Heart left ventricle (tissue), 16 donors: ENCODE measurements around the gene BBS5. TPM values are rescaled to one million over a fixed set of nuclear protein-coding genes. Genes with fewer than 3 reads are reported as not detected.

Source experiments
- ATAC-seq, 4 donors: fragments of 200-7000 bp; cut with Tn5 transposase; one replicate each; pipeline ENCODE4 v1.9.1; 2020 to 2022; ENCODE audit warnings: moderate library complexity in 4 of 4, mild to moderate bottlenecking in 3 of 4, moderate number of reproducible peaks in 1 of 4
- DNase-seq, 5 donors: peaks; one replicate each; pipeline ENCODE4 v3.0.0-alpha.2; 2020
- H3K27ac ChIP-seq, 12 donors: fragments of 200-600 bp; sonication (generic) in 4 of 12; one replicate each; pipeline versions ENCODE4 v1.5.0 to v1.8.0; 2016 to 2022; ENCODE audit warnings: mild to moderate bottlenecking in 2 of 12
- H3K27me3 ChIP-seq, 9 donors: fragments of 200-600 bp; sonication (generic) in 2 of 9; one replicate each; pipeline versions ENCODE4 v1.5.1 to v1.8.0; 2016 to 2022; ENCODE audit warnings: mild to moderate bottlenecking in 3 of 9
- H3K36me3 ChIP-seq, 9 donors: fragments of 200-600 bp; sonication (generic) in 2 of 9; one replicate each; pipeline versions ENCODE4 v1.5.0 to v1.8.0; 2018 to 2022; ENCODE audit warnings: mild to moderate bottlenecking in 2 of 9
- H3K4me1 ChIP-seq, 12 donors: fragments of 200-600 bp; sonication (generic) in 4 of 12; one replicate each; pipeline versions ENCODE4 v1.5.0 to v1.8.0; 2016 to 2022; ENCODE audit warnings: mild to moderate bottlenecking in 3 of 12
- H3K4me3 ChIP-seq, 12 donors: fragments of 200-600 bp; sonication (generic) in 4 of 12; one replicate each; pipeline versions ENCODE4 v1.5.0 to v1.8.0; 2017 to 2022; ENCODE audit warnings: mild to moderate bottlenecking in 9 of 12, moderate library complexity in 4 of 12
- H3K9me3 ChIP-seq, 12 donors: fragments of 200-600 bp; sonication (generic) in 4 of 12; one replicate each; pipeline versions ENCODE4 v1.5.0 to v1.8.0; 2016 to 2022; ENCODE audit warnings: mild to moderate bottlenecking in 1 of 12
- POLR2A ChIP-seq, 2 donors: fragments of 450-650 bp; IDR thresholded peaks; one replicate each; pipeline ENCODE4 v1.6.1; 2017; ENCODE audit warnings: antibody characterized with exemption in 2 of 2, mild to moderate bottlenecking in 2 of 2, moderate library complexity in 2 of 2
- whole genome bisulfite sequencing, 4 donors: extraction: QIAGEN DNeasy Blood & Tissue Kit in 2 of 4; methylation state at CpG; one replicate each; pipeline versions ENCODE4 v1.1.5 to v1.1.7; 2013 to 2018; 5-methylcytosine and 5-hydroxymethylcytosine counted together
- intact Hi-C, 10 donors: fragments of 100-400 bp; cut with DNase I; formaldehyde crosslinking; loops; one replicate each; pipeline versions ENCODE4 v1.11.1 to v1.14.2; 2022
- polyA plus RNA-seq, 2 donors: library from polyadenylated mRNA; stranded (reverse); fragments of 200-250 nt; gene quantifications; one replicate each; pipeline ENCODE4 v1.2.3, GENCODE V29; 2013
- total RNA-seq, 9 donors: library from RNA; depleted of rRNA in 2 of 9; stranded (reverse); fragments of >200 nt in 2 of 9; fragmentation: NEBNext Ultra II Directional in 3 of 9; extraction: Animal tissue kit (Norgen Biotek cat#: 25700) in 3 of 9; gene quantifications; one replicate each; pipeline versions ENCODE4 v1.1.0 to v1.2.4, GENCODE V29; 2016 to 2023
- TF ChIP-seq, protein P1 (sequence below), 12 donors: fragments of 200-600 bp; sonication (generic) in 4 of 12; IDR thresholded peaks; one replicate each; pipeline versions ENCODE4 v1.5.0 to v1.8.0; 2018 to 2022; ENCODE audit warnings: antibody characterized with exemption in 12 of 12, mild to moderate bottlenecking in 5 of 12
- donor health status: ischemic (EF 13 %, LVEDD 7.1; RV severe dilation, severe dysfunction).
- donor health status: healthy with polysubstance abuse.
- donor health status: DM: no; HTN: yes; CAD: no.
- donor health status: DM: no; HTN: no; CAD: no.
- donor health status: ischemic (EF 25% LVEDD 6.9; RV normal size, moderate dysfunction).
- donor health status: ischemic (EF 25% LVEDD 5.7; RV mildly dilated, moderate dysfunction).
- donor health status: healthy.
- donor health status: DM: yes; HTN: yes; CAD: no.
- donor health status: ischemic (EF 35%, LVEDD 5.7; RV mildly dilated, moderate dysfunction).
- donor health status: nonischemic (EF 11% LVEDD 7.7; RV severe dilation, severe dysfunction).
- donor health status: DM: yes; HTN: yes; CAD: no.
- donor health status: PGD.
- donor health status: ischemic (EF 29% LVEDD 5.4; RV normal size, mild dysfunction).
- donor health status: nonischemic (EF 23%, LVEDD 6.1; RV moderate dilation, normal function).

Gene BBS5
- total and polyA plus RNA-seq, 11 donors, result 4.4 to 9.5 (median 7.9) TPM

- intact Hi-C loops, result no loop called here
Measured at GRCh38 chr2:169486487-169486886, 7.2 kb downstream of the BBS5 start.

GRCh38 chr2:169490834-169491233, 11.5 kb downstream of the BBS5 start:
- Histone ChIP-seq H3K9me3 (no peaks in the 10 kb centered on the region), H3K27me3 (no peaks in the 10 kb centered on the region), H3K4me1 (no peaks in the 10 kb centered on the region), H3K27ac (no peak overlapping the region), H3K4me3 (no peak overlapping the region), H3K36me3 (peaks cover 0 to 81% (median 15%) of the 10 kb centered on the region in 9 donors)
- intact Hi-C loops, result no loop called here
- DNase-seq (no peak), ATAC-seq (no peak)
- TF ChIP-seq, protein P1, sequence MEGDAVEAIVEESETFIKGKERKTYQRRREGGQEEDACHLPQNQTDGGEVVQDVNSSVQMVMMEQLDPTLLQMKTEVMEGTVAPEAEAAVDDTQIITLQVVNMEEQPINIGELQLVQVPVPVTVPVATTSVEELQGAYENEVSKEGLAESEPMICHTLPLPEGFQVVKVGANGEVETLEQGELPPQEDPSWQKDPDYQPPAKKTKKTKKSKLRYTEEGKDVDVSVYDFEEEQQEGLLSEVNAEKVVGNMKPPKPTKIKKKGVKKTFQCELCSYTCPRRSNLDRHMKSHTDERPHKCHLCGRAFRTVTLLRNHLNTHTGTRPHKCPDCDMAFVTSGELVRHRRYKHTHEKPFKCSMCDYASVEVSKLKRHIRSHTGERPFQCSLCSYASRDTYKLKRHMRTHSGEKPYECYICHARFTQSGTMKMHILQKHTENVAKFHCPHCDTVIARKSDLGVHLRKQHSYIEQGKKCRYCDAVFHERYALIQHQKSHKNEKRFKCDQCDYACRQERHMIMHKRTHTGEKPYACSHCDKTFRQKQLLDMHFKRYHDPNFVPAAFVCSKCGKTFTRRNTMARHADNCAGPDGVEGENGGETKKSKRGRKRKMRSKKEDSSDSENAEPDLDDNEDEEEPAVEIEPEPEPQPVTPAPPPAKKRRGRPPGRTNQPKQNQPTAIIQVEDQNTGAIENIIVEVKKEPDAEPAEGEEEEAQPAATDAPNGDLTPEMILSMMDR (IDR thresholded peaks at IDR 0.05), result no peak
- TF ChIP-seq POLR2A (IDR thresholded peaks at IDR 0.05), result no peak

More at GRCh38 chr2:169486487-169486886, 7.2 kb downstream of the BBS5 start:
- Histone ChIP-seq H3K27ac (no peak overlapping the region), H3K4me1 (no peaks in the 10 kb centered on the region), H3K9me3 (no peaks in the 10 kb centered on the region), H3K36me3 (peaks cover 0 to 80% (median 34%) of the 10 kb centered on the region in 9 donors), H3K27me3 (no peaks in the 10 kb centered on the region), H3K4me3 (no peak overlapping the region)
- DNase-seq (no peak), ATAC-seq (no peak)
- TF ChIP-seq POLR2A (IDR thresholded peaks at IDR 0.05), result no peak
- TF ChIP-seq, protein P1 (IDR thresholded peaks at IDR 0.05), result no peak

DNA sequence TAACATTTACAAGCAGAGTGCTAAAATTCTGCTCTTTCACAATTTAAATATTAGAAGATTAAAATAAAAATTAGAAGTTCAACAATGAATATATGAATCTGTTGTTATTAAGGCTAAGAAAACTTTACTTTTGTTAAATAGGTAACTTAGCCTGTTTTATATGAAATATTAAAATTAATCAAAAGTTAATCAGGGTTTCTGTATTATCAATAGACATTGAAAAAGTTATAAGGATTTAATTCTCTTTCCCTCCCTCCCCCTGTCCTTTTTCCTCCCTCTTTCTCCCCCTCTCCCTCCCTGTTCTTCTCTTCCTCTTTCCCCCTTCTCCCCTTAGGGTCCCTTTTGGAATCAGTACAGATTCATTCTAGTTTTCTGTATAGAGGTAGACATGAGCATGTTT, 12.1 kb downstream of the BBS5 start:
- H3K27ac ChIP-seq, result no peak overlapping the region
- intact Hi-C loops, result no loop called here
- no peaks in the 10 kb centered on the region for H3K4me1 ChIP-seq
- DNase-seq, result no peak
- TF ChIP-seq POLR2A (IDR thresholded peaks at IDR 0.05), result no peak
- TF ChIP-seq, protein P1 (IDR thresholded peaks at IDR 0.05), result no peak
- no peaks in the 10 kb centered on the region for H3K9me3 ChIP-seq
- no peak for ATAC-seq
- H3K27me3 ChIP-seq, result no peaks in the 10 kb centered on the region
- peaks cover 0 to 76% (median 14%) of the 10 kb centered on the region in 9 donors for H3K36me3 ChIP-seq
- no peak overlapping the region for H3K4me3 ChIP-seq

DNA sequence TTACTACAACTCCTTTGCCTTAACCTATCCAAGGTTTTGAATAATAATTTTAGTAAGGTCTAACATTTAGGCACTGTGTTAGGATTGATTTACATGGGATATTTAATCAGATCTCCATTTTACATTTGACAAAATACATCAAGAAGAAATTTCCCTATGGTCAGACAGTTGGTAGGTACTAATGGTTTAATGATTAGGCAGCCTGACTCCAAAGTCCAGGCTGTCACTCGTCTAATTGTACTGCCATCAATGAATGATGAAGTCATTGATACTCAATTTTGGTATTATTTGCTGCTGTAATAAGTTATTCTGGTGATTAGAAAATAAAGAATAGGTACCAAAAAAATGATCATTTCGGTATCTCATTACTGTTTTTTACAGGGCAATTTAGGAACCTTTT, 14.1 kb downstream of the BBS5 start:
- intact Hi-C loops, result no loop called here

More for the DNA sequence above, 14.1 kb downstream of the BBS5 start:
- 89 to 95% (median 92%) methylated on average over 2 of the region's 2 CpGs for WGBS, 4 donors
- TF ChIP-seq, protein P1 (IDR thresholded peaks at IDR 0.05), result no peak
- no peak for TF ChIP-seq POLR2A (IDR thresholded peaks at IDR 0.05)
- DNase-seq (no peak), ATAC-seq (no peak)
- Histone ChIP-seq H3K4me3 (no peak overlapping the region), H3K9me3 (no peaks in the 10 kb centered on the region), H3K36me3 (peaks cover 0 to 68% (median 14%) of the 10 kb centered on the region in 9 donors), H3K4me1 (no peaks in the 10 kb centered on the region), H3K27me3 (no peaks in the 10 kb centered on the region), H3K27ac (no peak overlapping the region)
